ENCODE measurements around the gene WDR37. TPM values are rescaled to one million over a fixed set of nuclear protein-coding genes. Genes with fewer than 3 reads are reported as not detected.
"Not testable (repeated sequence)": the region's sequence is repeated elsewhere in the genome, so short reads cannot be mapped to it uniquely, and the experiment has no call there.

WDR37 gene
- total RNA-seq, 1 experiment from 2014 or later = 8.7 TPM

GRCh38 chr10:1158536-1158935, 102.4 kb downstream of the WDR37 start:
- DNase-seq (ENCODE audit: low spot score); in situ Hi-C loops (cut with HindIII; ENCODE audit: low sequenced_read_pairs): not testable (repeated sequence)

DNA sequence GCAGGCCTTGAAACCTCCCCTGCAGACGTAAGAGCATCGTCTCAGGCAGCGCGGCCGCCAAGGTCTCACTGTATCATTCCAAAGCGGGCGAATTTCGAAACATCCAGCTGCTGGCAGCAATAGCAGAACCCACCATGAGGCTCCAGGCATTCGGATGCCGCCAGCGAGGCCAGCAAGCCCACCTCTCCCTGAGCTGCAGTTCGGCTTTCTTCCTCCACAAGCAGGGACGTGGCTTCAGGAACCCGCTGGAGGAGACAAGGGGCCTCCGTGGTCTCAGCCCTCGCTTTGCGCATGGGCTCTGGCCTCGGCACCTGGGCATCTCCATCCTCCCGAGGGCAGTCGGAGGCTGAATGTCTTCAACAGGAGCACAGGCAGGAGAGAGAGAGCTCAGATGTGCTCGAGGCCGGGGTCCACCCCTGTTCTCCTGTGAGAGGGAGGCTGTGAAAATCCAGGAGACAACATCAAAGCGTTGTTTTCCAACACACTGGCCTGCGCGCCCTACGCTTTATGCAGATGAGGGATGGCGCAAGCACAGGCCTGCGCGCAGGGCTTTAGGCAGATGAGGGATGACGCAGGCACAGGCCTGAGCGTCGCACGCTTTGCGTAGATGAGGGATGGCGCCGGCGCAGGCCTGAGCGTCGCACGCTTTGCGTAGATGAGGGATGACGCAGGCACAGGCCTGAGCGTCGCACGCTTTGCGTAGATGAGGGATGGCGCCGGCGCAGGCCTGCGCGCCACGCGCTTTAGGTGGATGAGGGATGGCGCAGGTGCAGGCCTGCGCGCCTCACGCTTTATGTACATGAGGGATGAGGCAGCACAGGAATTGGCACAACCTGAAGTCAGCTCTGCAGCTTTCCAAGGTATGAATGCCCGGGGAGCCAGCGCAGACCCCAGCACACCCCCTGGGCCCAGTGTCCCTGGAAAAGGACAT, 103.2 kb downstream of the WDR37 start:
- in situ Hi-C loops (cut with HindIII; ENCODE audit: low sequenced_read_pairs) = no loop called here
- no peak for DNase-seq (ENCODE audit: low spot score)

- no peak for DNase-seq (ENCODE audit: low spot score)
- in situ Hi-C loops (cut with HindIII; ENCODE audit: low sequenced_read_pairs) = no loop called here
Measured at GRCh38 chr10:1160561-1161314, 104.6 kb downstream of the WDR37 start.

GRCh38 chr10:1161315-1161673, 105.1 kb downstream of the WDR37 start:
- DNase-seq (ENCODE audit: low spot score); in situ Hi-C loops (cut with HindIII; ENCODE audit: low sequenced_read_pairs): not testable (repeated sequence)

DNA sequence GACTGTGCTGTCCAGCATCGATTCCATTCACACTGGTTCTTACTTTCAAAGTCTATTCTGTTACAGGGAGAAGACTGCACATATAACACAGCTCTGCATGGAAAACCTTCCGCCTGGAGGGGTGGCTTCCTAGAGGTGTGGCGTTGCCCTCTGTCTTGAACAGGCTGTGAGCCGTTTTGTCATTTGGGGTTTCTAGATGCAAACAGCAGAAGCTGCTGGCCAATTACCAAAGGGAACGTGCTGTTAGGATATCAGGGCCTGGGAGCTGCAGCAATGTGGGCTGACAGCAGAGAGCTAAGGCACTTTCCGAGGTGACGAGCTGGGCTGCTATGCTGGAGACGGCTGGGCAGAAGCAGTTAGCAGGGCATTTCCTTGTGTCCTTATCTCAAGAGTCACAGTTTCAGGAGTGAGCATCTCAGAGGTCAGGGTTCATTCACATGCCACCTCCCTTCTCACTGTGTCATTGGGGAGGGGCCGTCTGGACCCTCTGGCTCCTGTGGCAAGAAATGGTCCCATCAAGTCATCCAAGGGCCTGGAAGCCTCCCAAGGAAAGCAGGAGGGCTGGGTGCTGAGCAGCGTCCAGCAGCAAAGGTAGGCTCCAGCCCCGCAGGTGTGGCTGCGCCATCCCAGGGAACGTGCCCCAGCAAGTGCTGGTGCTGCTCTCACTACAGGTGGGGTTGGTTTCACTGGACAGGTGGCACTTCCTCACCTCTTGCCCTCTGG, 106.5 kb downstream of the WDR37 start:
- in situ Hi-C loops (cut with HindIII; ENCODE audit: low sequenced_read_pairs) = no loop called here
- DNase-seq (ENCODE audit: low spot score) = no peak

GRCh38 chr10:1163204-1163660, 107.0 kb downstream of the WDR37 start:
- DNase-seq (ENCODE audit: low spot score) = no peak
- in situ Hi-C loops (cut with HindIII; ENCODE audit: low sequenced_read_pairs) = no loop called here

DNA sequence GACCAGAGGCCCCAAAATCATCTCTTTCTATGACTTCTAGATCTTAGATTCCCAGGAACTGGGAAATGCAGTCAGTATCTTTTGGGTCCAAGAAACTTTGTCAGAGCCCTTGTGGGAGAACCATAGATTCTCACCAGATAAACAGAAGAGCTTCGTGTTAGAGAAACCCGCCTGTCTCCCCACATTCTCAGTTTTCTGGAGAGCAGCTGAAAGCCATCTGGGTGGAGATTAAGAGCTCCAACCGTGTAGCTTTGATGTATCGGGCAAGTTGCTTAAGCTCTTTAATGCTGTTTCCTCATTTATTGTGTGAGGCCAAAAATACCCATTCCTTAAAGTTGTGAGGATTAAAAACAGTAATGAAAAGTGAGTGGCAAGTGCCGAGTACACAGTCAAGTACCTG, 107.6 kb downstream of the WDR37 start:
- in situ Hi-C loops (cut with HindIII; ENCODE audit: low sequenced_read_pairs) = no loop called here
- DNase-seq (ENCODE audit: low spot score) = no peak

DNA sequence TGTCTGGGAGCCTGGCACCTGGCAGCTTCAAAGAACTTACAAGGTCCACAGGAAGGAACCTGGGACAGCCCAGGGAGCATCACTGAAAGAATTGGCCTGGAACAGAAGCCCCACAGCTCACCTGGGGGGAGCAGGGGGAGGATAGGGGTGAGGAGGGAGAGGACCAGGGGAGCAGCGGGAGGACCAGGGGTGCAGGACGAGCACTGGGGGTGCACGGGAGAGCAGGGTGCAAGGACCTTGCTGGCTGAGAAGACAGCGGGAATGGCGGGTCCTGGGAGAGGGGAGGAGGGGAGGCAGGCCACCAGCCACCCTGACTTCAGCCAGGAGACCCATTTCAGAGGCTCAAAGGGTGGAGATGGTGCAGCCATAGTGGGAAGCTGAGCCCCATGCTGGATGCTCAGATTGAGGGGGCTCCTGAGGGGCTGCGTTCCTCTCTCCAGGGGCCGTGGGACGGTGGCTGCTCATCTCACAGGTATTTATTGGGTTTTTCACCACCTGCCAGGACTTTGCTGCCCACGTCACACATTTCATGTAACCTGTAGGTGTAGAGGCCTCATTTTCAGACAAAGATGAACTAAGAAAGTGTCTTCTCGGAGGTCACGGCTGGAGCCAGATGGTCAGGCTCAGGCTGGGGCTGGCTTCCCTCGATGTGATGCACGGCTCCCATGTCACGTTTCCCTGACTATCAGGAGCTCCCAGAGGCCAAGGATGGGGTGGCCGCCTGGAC, 110.1 kb downstream of the WDR37 start:
- in situ Hi-C loops (cut with HindIII; ENCODE audit: low sequenced_read_pairs) = no loop called here
- no peak for DNase-seq (ENCODE audit: low spot score)

DNA sequence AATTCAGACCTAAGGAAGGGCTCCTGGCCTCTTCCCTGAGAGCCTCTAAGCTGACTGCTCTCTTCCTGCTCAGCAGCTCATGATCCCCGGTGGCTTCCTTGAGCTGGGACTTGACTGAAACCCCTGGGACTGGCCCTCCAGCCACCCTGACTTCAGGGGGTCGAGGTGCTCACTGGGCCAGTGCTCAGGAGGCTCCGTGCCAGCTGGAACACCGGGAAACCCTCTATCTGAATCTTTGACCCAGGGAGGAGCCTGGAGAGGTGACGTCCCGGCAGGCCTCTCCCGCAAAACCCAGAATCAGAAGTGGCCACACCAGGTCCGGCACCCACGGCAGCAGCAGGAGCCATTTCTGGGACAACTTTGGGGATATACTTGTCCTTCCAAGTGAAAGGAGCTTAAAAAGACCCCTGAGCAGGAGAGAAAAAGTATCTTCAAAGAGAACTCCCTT, 110.7 kb downstream of the WDR37 start:
- in situ Hi-C loops (cut with HindIII; ENCODE audit: low sequenced_read_pairs) = no loop called here
- no peak for DNase-seq (ENCODE audit: low spot score)

DNA sequence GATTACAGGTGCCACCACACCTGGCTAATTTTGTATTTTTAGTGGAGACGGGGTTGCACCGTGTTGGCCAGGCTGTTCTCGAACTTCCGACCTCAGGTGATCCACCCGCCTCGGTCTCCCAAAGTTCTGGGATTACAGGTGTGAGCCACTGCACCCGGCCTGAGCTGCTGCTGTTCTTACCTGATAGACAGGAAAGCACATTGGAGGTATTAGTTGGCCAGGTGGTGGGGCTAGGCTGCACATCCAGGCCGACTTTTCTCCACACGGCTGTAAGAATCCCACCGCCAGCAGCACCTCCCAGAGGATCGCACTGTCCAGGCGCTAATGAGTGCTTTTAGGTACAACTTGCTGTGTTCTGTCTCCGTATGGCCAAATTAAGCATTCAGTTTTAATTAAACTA, 112.6 kb downstream of the WDR37 start:
- in situ Hi-C loops (cut with HindIII; ENCODE audit: low sequenced_read_pairs) = no loop called here

GRCh38 chr10:1169186-1169885, 113.2 kb downstream of the WDR37 start:
- in situ Hi-C loops (cut with HindIII; ENCODE audit: low sequenced_read_pairs) = no loop called here

More for the DNA sequence above, 112.6 kb downstream of the WDR37 start:
- no peak for DNase-seq (ENCODE audit: low spot score)

GRCh38 chr10:1169981-1170866, 114.0 kb downstream of the WDR37 start:
- in situ Hi-C loops (cut with HindIII; ENCODE audit: low sequenced_read_pairs) = no loop called here
- DNase-seq (ENCODE audit: low spot score) = no peak

More at GRCh38 chr10:1169186-1169885, 113.2 kb downstream of the WDR37 start:
- no peak for DNase-seq (ENCODE audit: low spot score)

- in situ Hi-C loops (cut with HindIII; ENCODE audit: low sequenced_read_pairs) = no loop called here
- no peak for DNase-seq (ENCODE audit: low spot score)
Measured at GRCh38 chr10:1170867-1171180, 114.6 kb downstream of the WDR37 start.

- in situ Hi-C loops (cut with HindIII; ENCODE audit: low sequenced_read_pairs) = no loop called here
Measured at GRCh38 chr10:1171182-1171581, 115.0 kb downstream of the WDR37 start.

GRCh38 chr10:1171586-1171985, 115.4 kb downstream of the WDR37 start:
- DNase-seq (ENCODE audit: low spot score) = no peak
- in situ Hi-C loops (cut with HindIII; ENCODE audit: low sequenced_read_pairs) = no loop called here

More at GRCh38 chr10:1171182-1171581, 115.0 kb downstream of the WDR37 start:
- DNase-seq (ENCODE audit: low spot score) = no peak

- no peak for DNase-seq (ENCODE audit: low spot score)
Measured at GRCh38 chr10:1172256-1172984, 116.2 kb downstream of the WDR37 start.

DNA sequence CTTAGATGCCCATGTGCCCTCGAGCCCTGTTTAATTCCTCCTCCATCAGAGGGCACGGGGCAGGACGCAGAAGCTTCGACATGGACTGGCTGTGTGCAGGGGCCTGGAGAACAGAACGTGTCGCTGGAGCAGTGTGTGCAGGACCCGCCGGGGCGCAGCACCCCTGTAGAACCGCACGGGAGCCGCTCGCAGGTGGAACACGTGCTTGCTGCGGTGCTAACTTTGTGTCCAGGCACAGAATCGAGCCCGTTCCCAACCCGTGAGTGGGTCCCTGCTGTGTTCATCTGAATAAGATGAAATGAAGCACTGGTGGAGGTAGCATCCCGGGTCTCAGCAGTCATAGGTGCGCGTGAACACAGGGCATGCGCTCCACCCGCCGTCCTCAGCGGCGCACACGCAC, 116.9 kb downstream of the WDR37 start:
- no peak for DNase-seq (ENCODE audit: low spot score)
- in situ Hi-C loops (cut with HindIII; ENCODE audit: low sequenced_read_pairs) = no loop called here

More at GRCh38 chr10:1172256-1172984, 116.2 kb downstream of the WDR37 start:
- in situ Hi-C loops (cut with HindIII; ENCODE audit: low sequenced_read_pairs) = no loop called here

Data from G401 (cell line).